Stimulated activated CD4-positive, alpha-beta T cell treated with anti-CD3 and anti-CD28 coated beads, TNF-alpha, amount 100 ng/mL, for 48 hours (primary cell): Measurements from ENCODE around the gene FTHL17.
A peak's percentile ranks its signal among the peaks of the same experiment; 100 is the strongest.

Source experiments
- DNase-seq, 3 donors: peaks; one replicate each; pipeline ENCODE4 v3.0.0-alpha.2; 2020; ENCODE audit warnings: low read depth in 3 of 3

Gene FTHL17

DNA sequence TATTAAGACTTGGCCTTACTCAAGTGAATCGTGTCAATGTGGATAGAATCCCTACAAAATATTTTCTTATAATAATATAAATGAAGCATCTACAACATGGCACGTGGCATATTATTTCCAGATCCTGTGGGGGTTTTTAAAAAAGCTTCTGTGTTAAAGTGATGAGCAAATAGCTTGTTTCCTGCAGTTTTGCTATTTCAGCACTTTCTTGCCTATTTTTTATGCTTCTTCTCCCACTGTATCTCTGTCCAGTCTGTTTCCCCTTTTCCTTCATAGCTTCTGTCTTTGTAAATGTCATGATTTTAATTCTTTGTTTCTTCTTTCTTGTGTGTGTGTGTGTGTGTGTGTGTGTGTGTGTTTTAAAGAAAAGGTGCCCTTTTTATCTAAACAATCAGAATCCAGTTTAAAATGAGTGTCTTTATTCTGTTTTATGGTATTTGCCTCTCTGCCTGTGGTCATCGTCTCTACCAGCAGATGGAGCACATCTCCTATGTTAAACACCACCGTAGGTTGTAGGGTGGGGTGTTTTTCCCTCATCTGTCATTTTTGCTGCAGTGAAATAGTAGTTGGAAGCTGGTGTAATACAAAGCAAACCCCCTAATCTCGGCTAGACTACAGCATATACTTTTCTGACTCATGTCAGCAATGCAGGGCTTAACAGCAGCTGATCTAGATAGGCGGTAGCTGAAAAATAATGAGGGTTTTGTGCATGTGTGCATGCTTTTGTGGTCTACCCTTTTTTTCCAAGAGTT lies 33.1 kb downstream of the FTHL17 start:
- DNase-seq: peak in 2 of 3 donors; percentile 0 to 5

DNA sequence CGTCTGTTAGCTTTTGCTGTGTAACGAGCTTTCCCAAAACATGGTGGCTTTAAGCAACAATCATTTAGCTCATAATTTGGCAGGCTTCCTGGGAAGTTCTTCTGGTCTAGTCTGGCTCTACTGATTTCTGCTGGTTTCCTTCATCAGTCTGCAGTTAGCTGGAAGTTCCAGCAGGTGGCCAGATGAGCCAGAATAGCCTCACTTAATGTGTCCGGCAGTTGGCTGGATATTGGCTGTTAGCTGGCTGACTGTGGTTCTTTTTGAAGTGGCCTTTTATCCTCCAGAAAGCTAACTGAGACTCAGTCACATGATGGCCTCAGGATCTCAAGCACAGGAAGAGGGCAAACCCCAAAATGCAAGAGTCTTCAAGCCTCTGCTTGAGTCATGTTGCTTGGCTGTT lies 34.9 kb downstream of the FTHL17 start:
- no peak for DNase-seq

DNA sequence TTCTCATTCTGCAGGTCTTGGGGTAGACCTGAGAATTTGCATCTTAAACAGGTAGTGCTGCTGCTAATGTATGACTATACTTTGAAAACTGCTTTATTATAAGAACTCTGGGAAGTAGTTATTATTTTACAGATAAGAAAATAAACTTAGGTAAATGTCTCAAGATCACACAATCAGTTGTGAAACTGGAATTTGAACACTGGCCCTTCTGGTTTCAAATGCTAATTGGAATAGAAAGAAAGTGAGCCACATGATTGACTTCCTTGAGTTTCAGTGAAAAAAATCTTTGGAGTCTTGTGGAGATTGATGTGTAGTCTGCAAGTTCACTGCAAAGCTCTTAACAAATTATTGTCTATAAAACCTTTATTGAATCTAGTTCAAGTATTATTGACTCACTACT lies 44.5 kb downstream of the FTHL17 start:
- DNase-seq: no peak

DNA sequence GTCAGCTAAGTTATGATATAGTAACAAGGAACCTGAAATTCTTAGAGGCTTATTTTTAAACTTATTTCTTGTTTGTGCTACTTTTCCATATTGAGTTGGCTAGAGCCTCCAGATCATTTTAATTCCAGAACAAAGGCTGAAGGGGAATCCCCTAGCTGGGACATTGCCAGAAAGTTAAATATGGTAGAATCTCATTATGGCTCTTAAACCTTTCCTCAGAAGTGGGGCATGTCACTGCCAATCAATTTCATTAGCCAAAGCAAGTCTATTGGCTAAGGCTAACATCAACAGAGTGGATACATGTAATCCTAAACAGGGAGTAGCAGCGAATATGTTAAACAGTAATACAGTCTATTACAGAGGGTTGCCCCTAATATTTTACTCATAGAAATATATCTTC lies 47.0 kb downstream of the FTHL17 start:
- DNase-seq: no peak

DNA sequence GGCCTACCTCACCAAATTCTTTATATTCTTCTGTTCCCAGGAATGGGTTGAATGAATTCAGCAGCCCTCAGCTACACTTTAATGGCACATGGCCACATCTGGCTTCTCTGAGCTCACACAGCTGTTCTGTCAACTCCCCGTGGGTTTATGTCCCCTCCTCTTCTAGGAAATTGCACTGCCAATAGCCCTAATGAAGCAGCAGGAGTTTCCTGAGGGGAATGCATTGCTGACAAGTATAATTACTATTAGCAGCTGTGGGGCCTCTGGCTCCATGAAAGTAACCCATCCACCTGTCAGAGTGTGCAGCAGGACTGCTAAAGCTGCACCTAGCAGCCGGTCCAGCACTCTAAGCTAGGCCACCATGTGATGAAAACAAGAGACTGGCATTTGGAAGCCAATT lies 50.3 kb downstream of the FTHL17 start:
- DNase-seq: no peak
